Stomach smooth muscle (tissue), 2 donors: ENCODE results near the gene GBF1.

ENCODE experiments used
- H3K27ac ChIP-seq: one replicate; pipeline ENCODE4 v1.7.0; 2013; ENCODE audit warnings: mild to moderate bottlenecking, low read length, inconsistent platforms
- H3K27me3 ChIP-seq, 2 donors: one replicate each; pipeline ENCODE4 v1.7.0; 2013; ENCODE audit warnings: low read length in 2 of 2; ENCODE audit not compliant: insufficient read depth in 2 of 2, control insufficient read depth in 1 of 2
- H3K36me3 ChIP-seq, 2 donors: one replicate each; pipeline ENCODE4 v1.7.0; 2013; ENCODE audit warnings: low read length in 2 of 2; ENCODE audit not compliant: control insufficient read depth in 2 of 2, insufficient read depth in 2 of 2
- H3K4me1 ChIP-seq: one replicate; pipeline ENCODE4 v1.7.0; 2013; ENCODE audit warnings: low read length; ENCODE audit not compliant: control insufficient read depth, insufficient read depth
- H3K4me3 ChIP-seq, 2 donors: one replicate each; pipeline ENCODE4 v1.7.0; 2013; ENCODE audit warnings: low read length in 2 of 2
- H3K9ac ChIP-seq, 2 donors: one replicate each; pipeline ENCODE4 v1.7.0; 2013; ENCODE audit warnings: low read length in 2 of 2, mild to moderate bottlenecking in 1 of 2
- H3K9me3 ChIP-seq, 2 donors: one replicate each; pipeline ENCODE4 v1.7.0; 2013; ENCODE audit warnings: low read length in 2 of 2; ENCODE audit not compliant: control insufficient read depth in 2 of 2
- donor health status: healthy.
- donor health status: Pancreatic carcinoma.

The GBF1 gene

DNA sequence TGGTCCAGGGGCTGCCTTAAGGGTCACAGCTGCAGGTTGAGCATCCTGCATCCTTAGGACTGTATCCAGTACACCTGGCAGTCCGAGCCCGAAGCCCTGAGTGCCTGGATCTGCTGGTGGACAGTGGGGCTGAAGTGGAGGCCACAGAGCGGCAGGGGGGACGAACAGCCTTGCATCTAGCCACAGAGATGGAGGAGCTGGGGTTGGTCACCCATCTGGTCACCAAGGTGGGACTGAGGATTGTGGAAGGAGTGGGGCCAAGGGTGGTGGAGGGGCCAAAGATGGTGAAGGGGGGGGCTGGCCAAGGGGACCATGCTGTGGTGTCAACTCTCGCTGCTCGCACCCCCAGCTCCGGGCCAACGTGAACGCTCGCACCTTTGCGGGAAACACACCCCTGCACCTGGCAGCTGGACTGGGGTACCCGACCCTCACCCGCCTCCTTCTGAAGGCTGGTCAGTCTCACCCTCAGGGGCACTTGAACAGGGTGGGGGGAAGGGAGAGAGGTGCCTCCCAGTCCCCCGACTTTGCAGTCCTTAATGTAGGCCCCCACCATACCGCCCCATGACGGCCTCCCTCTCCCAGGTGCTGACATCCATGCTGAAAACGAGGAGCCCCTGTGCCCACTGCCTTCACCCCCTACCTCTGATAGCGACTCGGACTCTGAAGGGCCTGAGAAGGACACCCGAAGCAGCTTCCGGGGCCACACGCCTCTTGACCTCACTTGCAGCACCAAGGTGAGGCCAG is 155.4 kb downstream of the GBF1 start:
- no peak overlapping the region for H3K9ac ChIP-seq
- no peaks in the 10 kb centered on the region for H3K9me3 ChIP-seq
- peaks cover 96% of the 10 kb centered on the region for H3K4me1 ChIP-seq
- H3K27ac ChIP-seq = peak overlapping the region; percentile 100
- no peak overlapping the region for H3K4me3 ChIP-seq
- no peaks in the 10 kb centered on the region for H3K27me3 ChIP-seq
- H3K36me3 ChIP-seq = peaks cover 34 to 43% of the 10 kb centered on the region in 2 donors

DNA sequence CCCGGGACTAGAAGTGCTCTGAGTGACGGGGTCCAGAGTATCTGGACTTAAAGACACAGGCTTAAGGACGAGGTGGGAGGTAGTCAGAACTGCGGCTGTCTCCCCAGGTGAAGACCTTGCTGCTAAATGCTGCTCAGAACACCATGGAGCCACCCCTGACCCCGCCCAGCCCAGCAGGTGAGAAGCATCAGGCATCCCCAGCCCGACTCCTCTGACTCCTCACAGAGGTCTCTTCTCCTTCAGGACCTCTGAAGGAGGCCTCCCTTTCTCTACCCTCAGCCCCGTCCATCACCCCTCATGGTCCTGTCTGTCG is 156.0 kb downstream of the GBF1 start:
- peaks cover 96% of the 10 kb centered on the region for H3K4me1 ChIP-seq
- H3K27me3 ChIP-seq = no peaks in the 10 kb centered on the region
- H3K9me3 ChIP-seq = no peaks in the 10 kb centered on the region
- peaks cover 34 to 43% of the 10 kb centered on the region in 2 donors for H3K36me3 ChIP-seq
- no peak overlapping the region for H3K4me3 ChIP-seq
- peak overlapping the region in 1 of 2 donors; percentile 29 for H3K9ac ChIP-seq
- peak overlapping the region; percentile 100 for H3K27ac ChIP-seq

DNA sequence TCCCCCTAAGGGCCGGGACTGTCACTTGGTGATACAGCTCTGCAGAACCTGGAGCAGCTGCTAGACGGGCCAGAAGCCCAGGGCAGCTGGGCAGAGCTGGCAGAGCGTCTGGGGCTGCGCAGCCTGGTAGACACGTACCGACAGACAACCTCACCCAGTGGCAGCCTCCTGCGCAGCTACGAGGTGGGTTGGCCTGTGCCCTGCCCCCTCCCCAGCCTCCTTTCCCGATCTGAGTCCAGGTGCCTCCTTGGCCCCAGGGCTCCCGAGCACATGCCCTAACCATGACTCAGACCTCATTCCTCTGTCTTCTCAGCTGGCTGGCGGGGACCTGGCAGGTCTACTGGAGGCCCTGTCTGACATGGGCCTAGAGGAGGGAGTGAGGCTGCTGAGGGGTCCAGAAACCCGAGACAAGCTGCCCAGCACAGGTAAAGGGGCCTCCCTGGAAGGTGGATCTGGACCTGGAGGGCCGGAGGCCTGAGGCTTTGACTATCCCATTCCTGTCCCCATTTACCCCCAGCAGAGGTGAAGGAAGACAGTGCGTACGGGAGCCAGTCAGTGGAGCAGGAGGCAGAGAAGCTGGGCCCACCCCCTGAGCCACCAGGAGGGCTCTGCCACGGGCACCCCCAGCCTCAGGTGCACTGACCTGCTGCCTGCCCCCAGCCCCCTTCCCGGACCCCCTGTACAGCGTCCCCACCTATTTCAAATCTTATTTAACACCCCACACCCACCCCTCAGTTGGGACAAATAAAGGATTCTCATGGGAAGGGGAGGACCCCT is 156.6 kb downstream of the GBF1 start:
- peak overlapping the region; percentile 29 to 51 for H3K9ac ChIP-seq

DNA sequence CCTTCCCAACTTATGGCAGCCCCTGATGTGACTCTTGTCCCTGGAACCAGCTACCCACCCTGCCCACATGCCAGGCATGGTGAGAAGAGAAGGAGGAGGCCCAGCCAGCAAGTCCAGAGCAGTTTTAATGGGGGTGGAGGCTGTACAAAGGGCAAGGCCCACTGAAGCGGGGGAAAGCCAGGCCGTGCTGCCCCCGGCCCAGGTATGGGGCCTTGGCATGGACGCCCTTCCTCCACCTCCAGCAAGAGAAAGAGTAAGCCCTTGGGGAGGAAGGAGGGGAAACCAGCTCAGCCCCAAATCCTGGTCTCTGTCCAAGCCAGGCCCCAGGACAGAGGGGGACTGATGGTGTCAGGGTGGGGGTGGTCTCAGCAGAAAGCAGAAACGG is 157.2 kb downstream of the GBF1 start:
- H3K9me3 ChIP-seq = no peaks in the 10 kb centered on the region
- peak overlapping the region; percentile 100 for H3K27ac ChIP-seq
- H3K36me3 ChIP-seq = peaks cover 30 to 38% of the 10 kb centered on the region in 2 donors
- H3K4me3 ChIP-seq = no peak overlapping the region
- no peaks in the 10 kb centered on the region for H3K27me3 ChIP-seq
- peaks cover 87% of the 10 kb centered on the region for H3K4me1 ChIP-seq
- H3K9ac ChIP-seq = peak overlapping the region; percentile 36 to 51

More for the DNA sequence above, 156.6 kb downstream of the GBF1 start:
- Histone ChIP-seq H3K9me3 (no peaks in the 10 kb centered on the region), H3K36me3 (peaks cover 32 to 41% of the 10 kb centered on the region in 2 donors), H3K27me3 (no peaks in the 10 kb centered on the region), H3K4me3 (peak overlapping the region in 1 of 2 donors; percentile 22), H3K27ac (peak overlapping the region; percentile 100), H3K4me1 (peaks cover 92% of the 10 kb centered on the region)

DNA sequence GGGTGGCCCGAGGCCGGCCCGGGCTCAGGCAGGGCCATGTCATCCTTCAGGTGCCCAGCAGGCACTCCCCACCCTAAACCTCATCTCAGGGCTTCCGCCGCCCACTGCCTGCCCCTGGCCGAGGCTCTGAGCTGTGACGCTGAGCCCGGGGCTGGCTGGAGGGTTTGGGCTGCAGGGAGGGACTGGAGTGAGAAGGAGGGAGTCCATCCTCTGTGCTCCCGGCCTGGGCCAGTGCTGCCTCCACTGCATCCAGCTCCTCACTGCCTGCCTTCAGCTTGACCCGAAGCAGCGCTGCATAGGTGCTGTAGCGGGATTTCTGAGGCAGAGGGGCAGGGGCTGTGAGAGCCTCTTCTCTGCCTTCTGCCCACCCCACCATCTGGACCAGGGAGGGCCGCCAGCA is 157.8 kb downstream of the GBF1 start:
- Histone ChIP-seq H3K9me3 (no peaks in the 10 kb centered on the region), H3K4me3 (peak overlapping the region in 1 of 2 donors; percentile 8), H3K36me3 (peaks cover 26 to 32% of the 10 kb centered on the region in 2 donors), H3K4me1 (peaks cover 87% of the 10 kb centered on the region), H3K27me3 (peaks cover 3 to 4% of the 10 kb centered on the region in 2 donors), H3K9ac (peak overlapping the region; percentile 51 to 58), H3K27ac (peak overlapping the region; percentile 100)

DNA sequence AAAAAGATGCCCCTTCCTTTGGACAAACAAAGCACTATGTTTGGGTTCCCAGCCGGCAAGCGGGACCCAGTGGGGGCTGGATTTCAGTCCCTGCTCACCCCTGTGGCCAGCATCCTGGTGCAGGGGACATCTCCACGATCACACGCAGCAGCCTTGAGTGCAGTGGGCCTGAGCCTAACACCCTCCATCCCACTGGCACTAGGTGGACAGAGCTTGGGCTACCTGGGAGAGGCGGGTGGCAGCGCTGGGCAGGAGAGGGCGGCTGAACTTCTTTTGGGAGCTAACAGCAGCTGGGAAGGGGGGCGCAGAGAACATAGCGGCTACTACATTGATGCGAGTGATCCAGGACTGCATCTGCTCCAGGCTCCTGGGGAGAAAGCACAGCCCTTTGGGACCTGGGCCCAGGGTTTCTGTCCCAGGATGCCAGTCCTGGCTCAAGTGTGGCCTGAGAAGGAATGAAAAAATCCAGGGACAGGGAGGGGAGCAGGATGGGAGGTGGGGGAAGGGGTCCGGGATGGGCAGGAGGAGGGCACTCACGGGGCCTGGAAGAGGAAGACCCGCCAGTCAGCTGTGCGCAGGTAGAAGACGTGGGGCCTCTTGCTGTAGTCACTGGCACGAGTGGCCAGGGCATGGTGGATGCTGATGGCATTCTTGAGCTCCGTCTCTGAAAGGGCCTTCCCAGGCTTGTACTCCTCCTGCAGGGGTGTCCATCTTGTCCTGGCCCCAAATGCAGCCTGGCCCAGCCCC is 159.2 kb downstream of the GBF1 start:
- H3K27me3 ChIP-seq = peaks cover 3 to 5% of the 10 kb centered on the region in 2 donors
- no peaks in the 10 kb centered on the region for H3K9me3 ChIP-seq
- peak overlapping the region in 1 of 2 donors; percentile 36 for H3K9ac ChIP-seq
- H3K27ac ChIP-seq = peak overlapping the region; percentile 100
- H3K36me3 ChIP-seq = peaks cover 21 to 31% of the 10 kb centered on the region in 2 donors
- peaks cover 79% of the 10 kb centered on the region for H3K4me1 ChIP-seq
- no peak overlapping the region for H3K4me3 ChIP-seq

DNA sequence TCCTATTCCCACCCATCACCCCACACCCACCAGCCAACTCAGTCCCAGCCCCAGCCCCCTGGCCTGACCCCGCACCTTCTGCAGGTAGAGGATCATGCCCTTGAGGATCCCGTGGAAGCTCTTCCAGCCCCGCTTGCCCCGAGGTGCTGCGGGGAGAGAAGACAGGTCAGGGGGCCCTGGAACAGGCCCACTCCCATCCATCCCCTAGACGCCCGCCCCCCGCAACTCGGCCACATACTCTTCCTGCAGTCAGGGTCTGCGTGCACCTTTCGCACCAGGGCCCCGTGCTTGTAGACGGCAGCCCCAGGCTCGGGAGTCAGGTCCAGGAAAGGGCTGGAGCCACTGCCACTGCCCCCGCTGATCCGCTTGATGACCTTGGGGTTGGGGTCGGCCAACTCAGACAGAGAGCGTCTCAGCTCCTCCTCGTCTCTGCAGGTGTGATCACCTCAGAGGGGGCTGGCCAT is 159.8 kb downstream of the GBF1 start:
- Histone ChIP-seq H3K36me3 (peaks cover 17 to 30% of the 10 kb centered on the region in 2 donors), H3K27me3 (peaks cover 3 to 8% of the 10 kb centered on the region in 2 donors), H3K9ac (peak overlapping the region in 1 of 2 donors; percentile 100), H3K4me3 (peak overlapping the region in 1 of 2 donors; percentile 1), H3K4me1 (peaks cover 79% of the 10 kb centered on the region), H3K9me3 (no peaks in the 10 kb centered on the region), H3K27ac (peak overlapping the region; percentile 100)

DNA sequence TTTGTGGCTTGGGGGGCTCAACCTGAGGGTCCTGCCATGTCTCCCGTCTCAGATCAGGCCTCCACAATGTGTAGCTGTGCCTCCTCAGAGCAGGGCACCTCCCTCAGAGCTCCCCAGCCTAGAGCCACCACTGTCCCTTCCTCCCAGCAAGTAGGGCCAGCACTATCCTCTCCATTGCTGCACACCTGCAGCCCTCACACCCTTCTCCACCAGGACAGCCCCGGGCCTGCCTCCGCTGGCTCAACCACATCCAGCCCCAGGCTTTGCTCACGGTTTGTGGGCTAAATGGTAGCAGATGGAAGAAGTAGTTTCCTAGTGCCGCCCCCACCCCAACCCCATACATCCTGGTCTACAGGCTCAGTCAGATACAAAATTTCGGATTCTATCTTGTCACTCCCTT is 160.3 kb downstream of the GBF1 start:
- peak overlapping the region; percentile 1 to 22 for H3K4me3 ChIP-seq
- peak overlapping the region; percentile 100 for H3K27ac ChIP-seq
- peaks cover 12 to 27% of the 10 kb centered on the region in 2 donors for H3K36me3 ChIP-seq
- H3K9me3 ChIP-seq = no peaks in the 10 kb centered on the region
- peak overlapping the region; percentile 66 to 100 for H3K9ac ChIP-seq
- H3K4me1 ChIP-seq = peaks cover 79% of the 10 kb centered on the region
- H3K27me3 ChIP-seq = peaks cover 3 to 9% of the 10 kb centered on the region in 2 donors

DNA sequence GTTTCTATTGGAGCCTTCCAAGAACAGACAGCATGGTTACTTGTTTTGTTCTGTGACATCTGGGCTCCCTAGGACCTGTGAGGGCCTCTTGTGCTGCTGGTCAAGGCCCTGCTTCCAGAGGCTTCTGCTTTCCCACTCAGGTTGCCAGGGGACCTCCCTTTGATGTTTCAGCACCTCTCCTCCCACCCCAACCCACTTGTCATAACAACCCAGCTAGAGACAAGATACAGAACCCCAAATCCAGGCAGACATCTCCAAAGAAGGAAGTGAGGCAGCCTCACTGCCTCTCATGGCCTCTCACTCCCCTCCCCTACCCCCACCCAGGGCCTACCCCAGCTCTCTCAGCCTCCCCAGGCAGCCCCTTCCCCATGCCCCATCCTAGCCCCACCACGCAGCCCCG is 161.5 kb downstream of the GBF1 start:
- peak overlapping the region; percentile 100 for H3K27ac ChIP-seq
- H3K4me3 ChIP-seq = peak overlapping the region; percentile 27 to 82
- H3K9me3 ChIP-seq = no peaks in the 10 kb centered on the region
- peaks cover 6 to 19% of the 10 kb centered on the region in 2 donors for H3K36me3 ChIP-seq
- peak overlapping the region; percentile 98 to 100 for H3K9ac ChIP-seq
- peaks cover 73% of the 10 kb centered on the region for H3K4me1 ChIP-seq
- H3K27me3 ChIP-seq = peaks cover 3 to 17% of the 10 kb centered on the region in 2 donors

DNA sequence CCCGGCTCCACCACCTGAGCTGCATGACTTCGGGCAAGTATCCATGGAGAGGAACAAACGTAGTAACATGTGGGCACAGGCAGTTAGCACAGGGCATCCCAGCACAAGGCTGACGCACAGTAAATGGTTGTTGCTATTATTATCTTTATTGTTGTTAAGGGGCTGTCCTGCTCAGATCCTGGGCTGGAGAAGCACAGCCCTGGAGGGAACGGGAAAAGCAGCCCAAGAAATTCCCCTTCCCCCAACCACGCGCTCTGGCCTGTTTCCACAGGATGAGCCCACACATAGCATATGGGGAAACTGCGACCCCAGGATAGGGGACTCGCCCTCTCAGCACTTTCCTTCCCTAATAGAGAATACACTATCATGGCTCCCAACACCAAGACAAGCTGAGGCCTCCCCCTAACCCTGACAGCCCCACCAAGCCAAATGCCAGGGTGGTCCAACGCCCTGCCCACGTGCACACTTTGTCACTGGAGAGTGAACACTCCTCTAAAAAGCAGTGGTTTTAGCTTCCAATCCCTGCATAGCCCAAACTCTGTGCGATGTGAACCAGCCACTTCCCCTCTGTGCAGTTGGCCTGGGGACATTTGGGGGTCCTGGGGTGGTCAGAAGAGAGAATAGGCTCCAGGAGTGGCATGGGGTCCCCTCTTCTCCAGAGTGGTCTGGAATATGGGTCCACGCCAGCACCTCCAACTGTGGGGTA is 162.2 kb downstream of the GBF1 start:
- peak overlapping the region; percentile 98 to 100 for H3K9ac ChIP-seq

More for the DNA sequence above, 162.2 kb downstream of the GBF1 start:
- Histone ChIP-seq H3K4me1 (peaks cover 66% of the 10 kb centered on the region), H3K36me3 (peaks cover 6 to 12% of the 10 kb centered on the region in 2 donors), H3K4me3 (peak overlapping the region; percentile 79 to 82), H3K27ac (peak overlapping the region; percentile 100), H3K9me3 (no peaks in the 10 kb centered on the region), H3K27me3 (peaks cover 8 to 21% of the 10 kb centered on the region in 2 donors)
